GM12878 (cell line): Measurements from ENCODE around the gene SIN3A. TPM values are rescaled to one million over a fixed set of nuclear protein-coding genes. Genes with fewer than 3 reads are reported as not detected.

ENCODE experiments used
- ATAC-seq: fragments of 200-7000 bp; cut with Tn5 transposase; 3 replicates; pipeline ENCODE4 v1.9.1; 2020; ENCODE audit warnings: mild to moderate bottlenecking, moderate library complexity
- BruUV-seq: library from RNA; stranded (reverse); fragments of 400-500 nt; replicated peaks from 2 replicates; lab custom pipeline; 2021; lab: Mats Ljungman, UMichigan
- CTCF ChIA-PET: fragments of 300-600 bp; sonication (Branson Sonifier 250); formaldehyde crosslinking; extraction: SDS; loops from one replicate; lab custom pipeline; 2021; ENCODE audit warnings: inconsistent platforms; lab: Yijun Ruan, JAX
- POLR2A ChIA-PET: fragments of 350-600 bp; formaldehyde crosslinking; extraction: SDS; loops from one replicate; lab custom pipeline; 2021; ENCODE audit warnings: inconsistent platforms; lab: Charles Lee
- RAD21 ChIA-PET: fragments of 300-600 bp; sonication (Branson Sonifier 250); formaldehyde crosslinking; loops from one replicate; lab custom pipeline; 2023; ENCODE audit warnings: antibody characterized with exemption; ENCODE audit not compliant: unreplicated experiment; lab: Charles Lee
- SMC1A ChIA-PET: fragments of 300-600 bp; sonication (Branson Sonifier 250); formaldehyde crosslinking; loops from one replicate; lab custom pipeline; 2023; ENCODE audit not compliant: unreplicated experiment, uncharacterized antibody; lab: Charles Lee
- DNase-seq: peaks from one replicate; pipeline ENCODE4 v3.0.0-alpha.2; 2011; ENCODE audit warnings: low read depth, low spot score
- FAIRE-seq: peaks from 3 replicates; lab custom pipeline; 2011; peaks lifted over from hg19 to GRCh38; lab: Jason Lieb, UNC
- H2AFZ ChIP-seq: 2 replicates; pipeline ENCODE4 v1.6.0; 2011; ENCODE audit warnings: low read depth, low read length, control low read depth; ENCODE audit not compliant: control insufficient read depth
- H3K27ac ChIP-seq: 2 replicates; pipeline ENCODE4 v1.5.1; 2011; ENCODE audit warnings: control low read depth; ENCODE audit not compliant: control insufficient read depth, insufficient read depth
- H3K27me3 ChIP-seq, 2 experiments: replicated peaks in 1 of 2; 2 replicates each; pipeline versions ENCODE4 v1.6.0 to v1.6.1; 2011; ENCODE audit warnings: low read length in 1 of 2; ENCODE audit not compliant: control insufficient read depth in 2 of 2, insufficient read depth in 2 of 2
- H3K36me3 ChIP-seq, 2 experiments: 2 replicates each; pipeline ENCODE4 v1.5.1; 2011; ENCODE audit warnings: low read length in 1 of 2; ENCODE audit not compliant: control insufficient read depth in 2 of 2, insufficient read depth in 2 of 2
- H3K4me1 ChIP-seq: 2 replicates; pipeline ENCODE4 v1.6.1; 2011; ENCODE audit warnings: mild to moderate bottlenecking, low read length, moderate library complexity, mixed read lengths; ENCODE audit not compliant: control insufficient read depth, insufficient read depth
- H3K4me2 ChIP-seq: 2 replicates; pipeline ENCODE4 v1.6.0; 2011; ENCODE audit warnings: control low read depth; ENCODE audit not compliant: control insufficient read depth, insufficient read depth
- H3K4me3 ChIP-seq: fragments of 200-600 bp; sonication (generic); 2 replicates; pipeline ENCODE4 v1.5.1; 2016
- H3K79me2 ChIP-seq: 2 replicates; pipeline ENCODE4 v1.6.0; 2011; ENCODE audit warnings: low read length; ENCODE audit not compliant: control insufficient read depth, insufficient read depth
- H3K9ac ChIP-seq: 2 replicates; pipeline ENCODE4 v1.8.0; 2011; ENCODE audit warnings: low read length, control low read depth, mixed read lengths; ENCODE audit not compliant: control insufficient read depth, insufficient read depth
- H3K9me3 ChIP-seq: replicated peaks from 3 replicates; pipeline ENCODE4 v1.5.1; 2011; ENCODE audit warnings: mild to moderate bottlenecking, low read length; ENCODE audit not compliant: control insufficient read depth, insufficient read depth
- H4K20me1 ChIP-seq: 2 replicates; pipeline ENCODE4 v1.6.0; 2011; ENCODE audit not compliant: control insufficient read depth, insufficient read depth
- BCL11A ChIP-seq: IDR thresholded peaks from 2 replicates; pipeline ENCODE4 v1.6.1; 2011; ENCODE audit warnings: low read depth, low read length
- DPF2 ChIP-seq: fragments of 450-650 bp; IDR thresholded peaks from 2 replicates; pipeline ENCODE4 v1.6.1; 2017; ENCODE audit warnings: mild to moderate bottlenecking
- EGR1 ChIP-seq, 2 experiments: IDR thresholded peaks; 1 replicate in 1 of 2; 2 replicates in 1 of 2; pipeline ENCODE4 v1.6.1; 2011 to 2012; ENCODE audit warnings: low read depth in 2 of 2, low read length in 2 of 2, borderline replicate concordance in 1 of 2, mild to moderate bottlenecking in 1 of 2, moderate library complexity in 1 of 2
- FOS ChIP-seq: IDR thresholded peaks from 3 replicates; pipeline ENCODE4 v1.6.1; 2011; ENCODE audit warnings: borderline replicate concordance; ENCODE audit not compliant: insufficient read length; ENCODE audit errors: extremely low read depth
- GABPA ChIP-seq: IDR thresholded peaks from 2 replicates; pipeline ENCODE4 v1.6.1; 2014; ENCODE audit warnings: antibody characterized with exemption, low read depth, mild to moderate bottlenecking, inconsistent platforms
- NR2C2 ChIP-seq: IDR thresholded peaks from 2 replicates; pipeline ENCODE4 v1.6.1; 2011; ENCODE audit warnings: borderline replicate concordance, low read depth; ENCODE audit not compliant: control insufficient read depth, insufficient read length
- PAX5 ChIP-seq: IDR thresholded peaks from 2 replicates; pipeline ENCODE4 v1.6.1; 2011; ENCODE audit warnings: low read depth, low read length, borderline replicate concordance
- PML ChIP-seq: IDR thresholded peaks from 2 replicates; pipeline ENCODE4 v1.6.1; 2012; ENCODE audit warnings: low read length, inconsistent platforms
- RAD51 ChIP-seq: fragments of 450-650 bp; IDR thresholded peaks from 2 replicates; pipeline ENCODE4 v1.6.1; 2016; ENCODE audit warnings: moderate library complexity, mild to moderate bottlenecking, inconsistent platforms
- RBBP5 ChIP-seq: fragments of 200-600 bp; sonication (generic); conservative IDR thresholded peaks from 2 replicates; pipeline ENCODE4 v1.6.1; 2016
- SMC3 ChIP-seq: IDR thresholded peaks from 2 replicates; pipeline ENCODE4 v1.6.1; 2011; ENCODE audit warnings: low read length, improper control_type of control experiment, borderline replicate concordance
- SREBF1 ChIP-seq: IDR thresholded peaks from 2 replicates; pipeline ENCODE4 v1.6.1; 2012; ENCODE audit warnings: mild to moderate bottlenecking, low read length
- SREBF2 ChIP-seq: IDR thresholded peaks from 2 replicates; pipeline ENCODE4 v1.6.1; 2012; ENCODE audit warnings: mild to moderate bottlenecking, low read length
- STAT3 ChIP-seq: IDR thresholded peaks from 2 replicates; pipeline ENCODE4 v1.6.1; 2011; ENCODE audit warnings: low read depth, low read length, improper control_type of control experiment
- TAF1 ChIP-seq: IDR thresholded peaks from 2 replicates; pipeline ENCODE4 v1.6.1; 2011; ENCODE audit warnings: mild to moderate bottlenecking, low read depth, low read length, borderline replicate concordance
- WRNIP1 ChIP-seq: IDR thresholded peaks from 2 replicates; pipeline ENCODE4 v1.6.1; 2011; ENCODE audit warnings: low read depth, low read length, improper control_type of control experiment, borderline replicate concordance
- ZBED1 ChIP-seq: IDR thresholded peaks from 2 replicates; pipeline ENCODE4 v1.6.1; 2016; ENCODE audit warnings: borderline replicate concordance
- ZNF384 ChIP-seq: IDR thresholded peaks from 2 replicates; pipeline ENCODE4 v1.6.1; 2012; ENCODE audit warnings: low read depth, mild to moderate bottlenecking, low read length, improper control_type of control experiment, borderline replicate concordance
- WGBS: methylation state at CpG from one replicate; pipeline ENCODE4 v1.1.6; 2016; ENCODE audit warnings: low lambda C conversion rate; ENCODE audit not compliant: insufficient replicate concordance, insufficient coverage; ENCODE audit errors: missing lambda C conversion rate; 5-methylcytosine and 5-hydroxymethylcytosine counted together
- in situ Hi-C: fragments of 300-500 bp; cut with MboI; formaldehyde crosslinking; loops from 9 replicates; pipeline ENCODE4 v1.14.3; 2018; ENCODE audit warnings: mixed read lengths
- intact Hi-C: fragments of 100-400 bp; cut with micrococcal nuclease; formaldehyde crosslinking; loops from one replicate; pipeline ENCODE4 v1.14.2; 2022; ENCODE audit not compliant: unreplicated experiment
- polyA plus RNA-seq, 11 experiments: library from polyadenylated mRNA; depleted of rRNA in 4 of 11; unstranded in 6 of 11; stranded (reverse) in 5 of 11; fragments of >200 nt; fragmentation: Nextera tagmentation in 4 of 11; fragmentation: Illumina TruSeq in 1 of 11; extraction: Ambion mirVana in 4 of 11; extraction: Trizol in 1 of 11; gene quantifications; 1 replicate in 1 of 11; 2 replicates in 10 of 11; pipeline versions ENCODE4 v1.2.1 to v1.2.3, GENCODE V29; 2011 to 2016; ENCODE audit warnings: inconsistent platforms in 2 of 11, missing spikeins in 2 of 11, low read depth in 1 of 11
- total RNA-seq, 4 experiments: library from RNA; depleted of rRNA in 3 of 4; stranded (reverse); fragments of >200 nt in 3 of 4; fragmentation: Illumina TruSeq in 1 of 4; extraction: Trizol in 1 of 4; gene quantifications; 2 replicates each; pipeline versions ENCODE4 v1.2.1 to v1.2.3, GENCODE V29; 2013 to 2021
- TF ChIP-seq, protein P1 (sequence below): IDR thresholded peaks from 2 replicates; pipeline ENCODE4 v1.6.1; 2012; ENCODE audit warnings: mild to moderate bottlenecking, low read depth, low read length
- TF ChIP-seq, protein P2 (sequence below): IDR thresholded peaks from 2 replicates; pipeline ENCODE4 v1.6.1; 2011; ENCODE audit warnings: low read depth, mild to moderate bottlenecking, low read length, moderate library complexity, borderline replicate concordance; ENCODE audit errors: extremely low read depth

Gene SIN3A
- total and polyA plus RNA-seq, 10 of the 15 experiments (the other 5 are each of a cell fraction or from before 2014, with no cell fraction given) = 6.4 to 62.2 (median 29.2) TPM

DNA sequence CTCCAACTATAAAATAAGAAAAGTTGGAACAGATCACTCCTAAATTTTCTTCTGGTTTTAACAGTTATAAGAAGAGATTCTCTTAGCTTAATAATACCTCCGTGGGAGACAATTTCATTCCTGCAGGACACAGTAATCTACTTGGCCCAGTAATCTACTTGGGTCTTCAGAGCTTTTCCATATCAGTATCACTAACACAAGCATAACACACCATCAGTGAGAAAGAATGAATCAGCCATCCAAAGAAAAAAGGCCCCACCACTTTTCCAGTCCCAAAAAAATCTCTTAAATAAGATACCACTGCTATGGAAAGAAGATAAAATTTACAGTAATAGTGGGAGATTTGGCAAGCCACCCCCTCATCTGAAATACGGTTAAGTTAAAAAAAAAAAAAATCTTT, 20.2 kb downstream of the SIN3A start:
- no peak for DNase-seq
- ATAC-seq = no peak
- H3K4me3 ChIP-seq = no peak overlapping the region
- no peak overlapping the region for H2AFZ ChIP-seq
- no peak overlapping the region for H3K4me2 ChIP-seq
- no peak for FAIRE-seq
- POLR2A ChIA-PET = interaction anchor here (0.6 to 1.5 kb wide), 6 partner anchors 10 to 62 kb away, joined by 3 to 6 read pairs (median 4); partner anchors contain the start of gene MAN2C1
- TF ChIP-seq NR2C2 = no peak
- no peak for TF ChIP-seq WRNIP1
- no peak for TF ChIP-seq SREBF2
- TF ChIP-seq FOS = no peak
- no peak for TF ChIP-seq SMC3
- TF ChIP-seq ZNF384 = no peak
- TF ChIP-seq PAX5 = no peak
- no peak for TF ChIP-seq SREBF1
- no peak for TF ChIP-seq BCL11A
- TF ChIP-seq GABPA = no peak
- TF ChIP-seq RBBP5 = no peak
- no peak for TF ChIP-seq ZBED1
- TF ChIP-seq TAF1 = no peak
- TF ChIP-seq PML = no peak
- no peak for TF ChIP-seq RAD51
- TF ChIP-seq, protein P1, sequence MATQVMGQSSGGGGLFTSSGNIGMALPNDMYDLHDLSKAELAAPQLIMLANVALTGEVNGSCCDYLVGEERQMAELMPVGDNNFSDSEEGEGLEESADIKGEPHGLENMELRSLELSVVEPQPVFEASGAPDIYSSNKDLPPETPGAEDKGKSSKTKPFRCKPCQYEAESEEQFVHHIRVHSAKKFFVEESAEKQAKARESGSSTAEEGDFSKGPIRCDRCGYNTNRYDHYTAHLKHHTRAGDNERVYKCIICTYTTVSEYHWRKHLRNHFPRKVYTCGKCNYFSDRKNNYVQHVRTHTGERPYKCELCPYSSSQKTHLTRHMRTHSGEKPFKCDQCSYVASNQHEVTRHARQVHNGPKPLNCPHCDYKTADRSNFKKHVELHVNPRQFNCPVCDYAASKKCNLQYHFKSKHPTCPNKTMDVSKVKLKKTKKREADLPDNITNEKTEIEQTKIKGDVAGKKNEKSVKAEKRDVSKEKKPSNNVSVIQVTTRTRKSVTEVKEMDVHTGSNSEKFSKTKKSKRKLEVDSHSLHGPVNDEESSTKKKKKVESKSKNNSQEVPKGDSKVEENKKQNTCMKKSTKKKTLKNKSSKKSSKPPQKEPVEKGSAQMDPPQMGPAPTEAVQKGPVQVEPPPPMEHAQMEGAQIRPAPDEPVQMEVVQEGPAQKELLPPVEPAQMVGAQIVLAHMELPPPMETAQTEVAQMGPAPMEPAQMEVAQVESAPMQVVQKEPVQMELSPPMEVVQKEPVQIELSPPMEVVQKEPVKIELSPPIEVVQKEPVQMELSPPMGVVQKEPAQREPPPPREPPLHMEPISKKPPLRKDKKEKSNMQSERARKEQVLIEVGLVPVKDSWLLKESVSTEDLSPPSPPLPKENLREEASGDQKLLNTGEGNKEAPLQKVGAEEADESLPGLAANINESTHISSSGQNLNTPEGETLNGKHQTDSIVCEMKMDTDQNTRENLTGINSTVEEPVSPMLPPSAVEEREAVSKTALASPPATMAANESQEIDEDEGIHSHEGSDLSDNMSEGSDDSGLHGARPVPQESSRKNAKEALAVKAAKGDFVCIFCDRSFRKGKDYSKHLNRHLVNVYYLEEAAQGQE = no peak
- TF ChIP-seq, protein P2, sequence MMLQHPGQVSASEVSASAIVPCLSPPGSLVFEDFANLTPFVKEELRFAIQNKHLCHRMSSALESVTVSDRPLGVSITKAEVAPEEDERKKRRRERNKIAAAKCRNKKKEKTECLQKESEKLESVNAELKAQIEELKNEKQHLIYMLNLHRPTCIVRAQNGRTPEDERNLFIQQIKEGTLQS = no peak
- TF ChIP-seq STAT3 = no peak
- no peak for TF ChIP-seq DPF2
- TF ChIP-seq EGR1 (IDR thresholded peaks at IDR 0.05; ENCODE audit: borderline replicate concordance in 1 of 2, low read depth in 2 of 2, low read length in 2 of 2) = no peak
- TF ChIP-seq, all 136 proteins: peak for 0
- Histone ChIP-seq H3K79me2 (peaks cover 35% of the 10 kb centered on the region), H4K20me1 (no peaks in the 10 kb centered on the region), H3K9ac (no peak overlapping the region), H3K27ac (no peak overlapping the region), H3K27me3 (no peaks in the 10 kb centered on the region), H3K9me3 (no peaks in the 10 kb centered on the region), H3K4me1 (no peaks in the 10 kb centered on the region), H3K36me3 (peaks cover 7 to 24% of the 10 kb centered on the region in 2 experiments; a peak in 3 of 4 replicates)
- CTCF ChIA-PET = interaction anchor here (1.1 to 1.4 kb wide), 4 partner anchors 9 to 169 kb away, joined by 3 to 6 read pairs (median 4); partner anchors contain the start of gene SIN3A
- in situ Hi-C loops (no loop called here), intact Hi-C loops (no loop called here)
- BruUV-seq = no TSS peak
- WGBS = 68% methylated on average over 2 of the region's 2 CpGs
- RAD21 ChIA-PET = interaction anchor here (0.9 to 1.8 kb wide), 2 partner anchors 23 to 64 kb away, joined by 3 to 10 read pairs; no protein-coding TSS in a partner anchor
- SMC1A ChIA-PET = interaction anchor here (0.9 to 2.8 kb wide), 4 partner anchors 10 to 45 kb away, joined by 4 to 9 read pairs (median 4); no protein-coding TSS in a partner anchor
